Airway epithelial cell (primary cell): ENCODE measurements around the gene SNU13. TPM values are rescaled to one million over a fixed set of nuclear protein-coding genes. Genes with fewer than 3 reads are reported as not detected.

Source experiments
- total RNA-seq: library from RNA; depleted of rRNA; stranded (reverse); fragments of >200 nt; gene quantifications from 2 replicates; pipeline ENCODE4 v1.2.3, GENCODE V29; 2015

SNU13 gene
- 139 and 154 TPM in 2 replicates for total RNA-seq

DNA sequence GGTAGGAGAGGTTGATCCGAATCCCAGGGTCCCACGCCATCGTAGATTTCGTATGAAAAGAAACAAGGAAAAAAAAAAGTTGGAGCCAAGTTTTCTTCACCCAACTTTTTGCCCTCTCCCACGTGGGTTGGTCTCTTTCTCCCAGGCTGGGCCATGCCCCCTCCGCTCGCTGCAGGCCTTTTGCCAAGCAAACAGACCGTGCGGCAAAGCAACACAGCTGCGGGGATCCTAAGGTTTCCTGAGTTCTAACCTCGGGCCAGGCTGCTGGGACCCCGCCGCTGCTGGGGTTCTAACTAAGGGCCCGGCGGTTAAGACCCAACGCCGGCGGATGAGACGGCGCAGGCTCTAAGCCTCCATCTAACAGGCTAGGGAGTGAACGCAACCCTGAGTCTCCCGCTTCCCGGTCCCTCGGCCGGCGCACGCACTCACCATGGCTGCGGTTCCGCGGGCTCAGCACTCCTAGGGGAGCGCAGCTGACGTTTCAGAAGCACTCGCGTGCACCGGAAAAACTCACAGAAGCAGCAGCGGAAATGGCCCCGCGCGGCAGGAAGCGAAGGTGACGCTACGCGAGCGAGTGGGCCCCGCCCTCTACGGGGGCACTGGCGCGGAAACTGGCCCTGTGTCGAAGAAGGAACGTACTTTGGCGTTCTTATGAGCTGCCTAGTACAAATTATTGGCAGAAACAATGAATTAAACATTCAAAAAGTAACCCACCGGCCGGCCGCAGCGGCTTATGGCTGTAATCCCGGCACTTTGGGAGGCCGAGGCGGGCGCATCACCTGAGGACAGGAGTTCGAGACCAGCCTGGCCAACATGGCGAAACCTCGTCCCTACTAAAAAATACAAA is at the start of gene SNU13:
SNU13 (minus strand) TSS at position 503 of the 847 bp plus-strand sequence; CDS start at position 432, 71 bp downstream.

DNA sequence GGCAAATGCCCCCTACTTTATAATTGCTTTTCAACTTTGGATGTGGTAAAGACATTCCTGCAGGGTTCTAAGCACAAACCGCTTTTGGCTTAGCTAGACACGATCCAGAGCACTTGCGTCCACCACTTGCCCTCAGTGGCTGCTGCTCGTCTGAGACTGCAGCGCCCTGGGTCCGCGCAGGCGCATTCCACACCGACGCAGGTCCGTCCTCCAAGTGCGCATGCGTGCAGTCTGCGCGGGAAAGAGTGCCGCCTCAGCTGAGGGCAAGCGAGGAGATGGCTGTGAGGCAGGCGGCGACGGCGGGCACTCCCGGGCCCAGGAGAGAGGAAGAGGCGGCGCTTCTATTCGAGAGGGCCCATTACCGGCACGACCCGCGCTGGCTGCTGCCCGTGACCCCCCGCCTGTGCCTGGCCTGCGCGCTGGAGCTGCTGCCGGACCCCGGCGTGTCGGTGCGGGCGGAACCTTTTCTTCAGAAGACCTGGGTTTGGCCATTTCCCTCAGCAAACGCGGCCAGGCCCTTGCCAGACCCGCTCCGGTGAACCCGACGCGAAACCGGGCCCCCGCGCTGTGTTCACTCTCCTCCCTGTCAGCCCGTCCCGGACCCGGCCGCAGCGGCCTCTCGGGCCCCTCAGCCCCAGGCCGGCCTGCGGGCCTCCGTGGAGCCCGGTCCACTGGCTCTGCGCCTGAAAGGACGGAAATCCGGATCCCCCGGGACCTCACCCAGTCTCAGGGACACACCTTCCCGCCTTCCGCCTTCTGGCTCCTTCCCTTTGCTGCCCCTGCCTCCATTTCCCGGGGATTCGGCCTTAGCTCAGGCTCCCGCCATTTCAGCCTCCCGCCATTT is 10.8 kb upstream of the SNU13 start, which contains the start of gene MEI1:
MEI1 (plus strand) TSS at position 240 of the 844 bp plus-strand sequence; CDS start at position 276, 36 bp downstream.

Other genes starting within 250 kb of the SNU13 start
- 19.7 and 31.9 TPM in 2 replicates for gene TOB2, start 242.1 kb downstream of the SNU13 start, total RNA-seq
- gene PHF5A, start 220.2 kb downstream of the SNU13 start, total RNA-seq, result 42.9 and 62.2 TPM in 2 replicates
- gene ACO2, start 219.8 kb downstream of the SNU13 start, total RNA-seq, result 83.1 and 104 TPM in 2 replicates
- 11.4 and 13.8 TPM in 2 replicates for gene POLR3H, start 144.4 kb downstream of the SNU13 start, total RNA-seq
- gene CSDC2, start 127.9 kb downstream of the SNU13 start, total RNA-seq, result 0.07 TPM in 1 of 2 replicates, not detected in the other
- 48.1 and 48.8 TPM in 2 replicates for gene PMM1, start 99.0 kb downstream of the SNU13 start, total RNA-seq
- 25.2 and 94.4 TPM in 2 replicates for gene DESI1, start 67.8 kb downstream of the SNU13 start, total RNA-seq
- 371 and 399 TPM in 2 replicates for gene XRCC6, start 67.6 kb downstream of the SNU13 start, total RNA-seq
- not detected in 2 replicates for gene MEI1, start 10.6 kb upstream of the SNU13 start, total RNA-seq
- gene CCDC134, start 111.8 kb upstream of the SNU13 start, total RNA-seq, result 8.5 and 12.6 TPM in 2 replicates
- gene SREBF2, start 144.2 kb upstream of the SNU13 start, total RNA-seq, result 84.0 and 103 TPM in 2 replicates
- not detected in 2 replicates for gene SHISA8, start 226.2 kb upstream of the SNU13 start, total RNA-seq
- 0.09 and 0.14 TPM in 2 replicates for gene TNFRSF13C, start 237.9 kb upstream of the SNU13 start, total RNA-seq